Measurements from ENCODE around the gene OSGIN1. TPM values are rescaled to one million over a fixed set of nuclear protein-coding genes. Genes with fewer than 3 reads are reported as not detected.

The OSGIN1 gene
- total and polyA plus RNA-seq, 2 of the 8 experiments (the other 6 are each of a cell fraction or from before 2014, with no cell fraction given): 0.58 to 0.76 TPM

- H4K8ac ChIP-seq (ENCODE audit: extremely low read depth, insufficient read depth, low read length): 0 out of 2 replicates have a peak overlapping the region, but pooled peaks have one; percentile 15
These were observed 15.3 kb downstream of the OSGIN1 start for GRCh38 chr16:83968306-83968851.

More at GRCh38 chr16:83968306-83968851, 15.3 kb downstream of the OSGIN1 start:
- Histone ChIP-seq H3K56ac (replicated peaks; ENCODE audit: insufficient read length, low read depth, low read length) (no peak overlapping the region), H3K9ac (replicated peaks in 1 of 4; ENCODE audit: extremely low read depth in 1 of 4, low read depth in 3 of 4, low read length in 3 of 4) (no peak overlapping the region), H4K5ac (ENCODE audit: insufficient read length, low read depth, low read length) (no peak overlapping the region), H3K9me3 (ENCODE audit: insufficient read depth in 2 of 2, low read depth in 1 of 2, low read length in 1 of 2) (no peaks in the 10 kb centered on the region), H4K91ac (replicated peaks; ENCODE audit: insufficient read length, low read length) (no peak overlapping the region), H2BK15ac (ENCODE audit: low read length) (no peak overlapping the region), H3K79me2 (ENCODE audit: control insufficient read depth in 1 of 2, insufficient read depth in 2 of 2, low read length in 2 of 2) (no peaks in the 10 kb centered on the region), H2BK12ac (ENCODE audit: low read depth, low read length) (no peak overlapping the region), H3K36me3 (ENCODE audit: control insufficient read depth in 2 of 4, insufficient read depth in 4 of 4, low read length in 3 of 4) (no peaks in the 10 kb centered on the region), H3K4me2 (ENCODE audit: insufficient read depth in 1 of 2, low read depth in 2 of 2, low read length in 2 of 2) (peak overlapping the region; percentile 76 to 79; a peak in 3 of 4 replicates), H3K14ac (ENCODE audit: insufficient read length) (no peak overlapping the region), H3K79me1 (ENCODE audit: low read depth, low read length) (no peaks in the 10 kb centered on the region), H3K23ac (ENCODE audit: insufficient read length) (no peak overlapping the region), H3K27ac (ENCODE audit: low read depth, low read length) (no peak overlapping the region), H2BK120ac (replicated peaks; ENCODE audit: low read depth, low read length) (no peak overlapping the region), H3K4me1 (replicated peaks in 1 of 4; ENCODE audit: control insufficient read depth in 3 of 4, insufficient read depth in 4 of 4, low read length in 3 of 4) (peaks cover 0 to 11% (median 8%) of the 10 kb centered on the region in 4 experiments; a peak in 6 of 7 replicates), H2AK5ac (ENCODE audit: low read depth, low read length) (no peak overlapping the region), H2BK20ac (ENCODE audit: low read length) (no peak overlapping the region), H3K18ac (ENCODE audit: extremely low read depth, low read length) (no peak overlapping the region), H3K4me3 (ENCODE audit: extremely low read depth in 1 of 4, insufficient read depth in 2 of 4, low read depth in 3 of 4, low read length in 4 of 4) (peak overlapping the region in 2 of 4 experiments; percentile 52 to 62; a peak in 4 of 8 replicates), H4K20me1 (replicated peaks in 1 of 2; ENCODE audit: control insufficient read depth in 1 of 2, insufficient read depth in 2 of 2, low read length in 2 of 2) (peaks cover 0 to 3% of the 10 kb centered on the region in 2 experiments), H3K4ac (replicated peaks; ENCODE audit: insufficient read length, low read depth, low read length) (no peak overlapping the region), H3K27me3 (replicated peaks in 1 of 4; ENCODE audit: control insufficient read depth in 3 of 4, extremely low read depth in 1 of 4, insufficient read depth in 3 of 4, low read length in 3 of 4) (peaks cover 0 to 13% (median 9%) of the 10 kb centered on the region in 4 experiments; a peak in 6 of 7 replicates), H2BK5ac (ENCODE audit: low read depth, low read length) (no peak overlapping the region), H2AFZ (ENCODE audit: low read length) (no peak overlapping the region), H3K23me2 (ENCODE audit: low read depth, low read length) (peaks cover 11% of the 10 kb centered on the region; the same call in 1 of the 2 replicates)
- DNase-seq (ENCODE audit: low read depth in 1 of 2, low spot score in 2 of 2) (no peak), FAIRE-seq (no peak)
- CTCF ChIA-PET (ENCODE audit: partially characterized antibody): no interaction called here
- no CpG with 5 or more reads among the region's 87 CpGs for WGBS, 2 experiments (ENCODE audit: extremely low coverage in 1 of 2, insufficient coverage in 1 of 2, insufficient read length in 1 of 2, insufficient replicate concordance in 2 of 2, low coverage in 1 of 2, low lambda C conversion rate in 2 of 2, missing lambda C conversion rate in 1 of 2)
- TF ChIP-seq HDAC6 (IDR thresholded peaks at IDR 0.05; ENCODE audit: low read depth, low read length): no peak
- TF ChIP-seq EP300 (IDR thresholded peaks at IDR 0.05; ENCODE audit: borderline replicate concordance in 1 of 2, low read depth in 2 of 2, low read length in 2 of 2): no peak
- no peak for TF ChIP-seq POU5F1 (IDR thresholded peaks at IDR 0.05; ENCODE audit: low read depth, low read length)
- TF ChIP-seq RNF2 (IDR thresholded peaks at IDR 0.05; ENCODE audit: borderline replicate concordance, low read depth, low read length, missing control alignments, poor library complexity, severe bottlenecking): no peak
- TF ChIP-seq GTF2F1 (IDR thresholded peaks at IDR 0.05; ENCODE audit: borderline replicate concordance, low read depth, low read length): no peak
- POLR2A ChIA-PET (ENCODE audit: partially characterized antibody): no interaction called here

All from H1 (cell line).